ENCODE data around the gene RAB40B.

Gene RAB40B

DNA sequence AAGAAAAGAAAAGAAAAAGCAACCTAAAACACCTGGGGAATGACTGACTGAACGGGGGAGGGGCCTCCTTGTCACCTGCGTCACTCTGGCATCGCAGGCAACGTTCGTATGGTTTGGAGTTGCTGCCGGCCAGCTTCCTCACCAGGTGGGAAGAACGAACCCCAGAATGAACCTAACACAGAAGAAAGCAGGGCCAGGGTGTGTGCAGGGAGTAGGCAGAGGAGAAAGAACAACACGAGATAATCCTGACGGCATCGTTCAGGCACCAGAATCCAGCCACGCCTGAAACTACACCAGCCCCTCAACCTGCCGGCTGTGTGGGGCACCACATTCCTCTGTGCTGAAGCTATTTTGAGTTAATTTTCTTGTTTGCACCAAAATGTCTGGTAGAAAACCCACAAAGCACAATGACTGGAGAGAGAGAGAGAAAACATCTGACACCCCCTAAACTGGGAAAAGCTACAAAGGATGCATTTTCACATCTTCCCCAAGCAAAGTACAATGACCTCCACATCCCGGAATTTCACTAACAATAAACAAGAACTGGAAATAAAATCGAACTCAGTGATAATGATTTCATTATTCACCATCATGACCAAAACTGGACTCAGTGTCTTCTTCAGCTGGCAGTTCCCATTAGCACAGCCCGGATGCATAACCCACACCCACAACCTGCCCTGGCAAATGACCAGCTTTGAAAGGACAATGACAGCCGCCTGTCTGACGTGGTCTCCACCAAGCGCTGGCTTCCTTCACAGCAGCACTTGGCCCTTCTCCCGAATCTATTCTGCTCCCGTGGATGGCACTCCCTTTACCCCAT lies 23.6 kb downstream of the RAB40B start:
- no peak for TF ChIP-seq FOXP2 (optimal IDR thresholded peaks at IDR 0.05; ENCODE audit: borderline replicate concordance, extremely low read depth, extremely low read length, insufficient read depth)

DNA sequence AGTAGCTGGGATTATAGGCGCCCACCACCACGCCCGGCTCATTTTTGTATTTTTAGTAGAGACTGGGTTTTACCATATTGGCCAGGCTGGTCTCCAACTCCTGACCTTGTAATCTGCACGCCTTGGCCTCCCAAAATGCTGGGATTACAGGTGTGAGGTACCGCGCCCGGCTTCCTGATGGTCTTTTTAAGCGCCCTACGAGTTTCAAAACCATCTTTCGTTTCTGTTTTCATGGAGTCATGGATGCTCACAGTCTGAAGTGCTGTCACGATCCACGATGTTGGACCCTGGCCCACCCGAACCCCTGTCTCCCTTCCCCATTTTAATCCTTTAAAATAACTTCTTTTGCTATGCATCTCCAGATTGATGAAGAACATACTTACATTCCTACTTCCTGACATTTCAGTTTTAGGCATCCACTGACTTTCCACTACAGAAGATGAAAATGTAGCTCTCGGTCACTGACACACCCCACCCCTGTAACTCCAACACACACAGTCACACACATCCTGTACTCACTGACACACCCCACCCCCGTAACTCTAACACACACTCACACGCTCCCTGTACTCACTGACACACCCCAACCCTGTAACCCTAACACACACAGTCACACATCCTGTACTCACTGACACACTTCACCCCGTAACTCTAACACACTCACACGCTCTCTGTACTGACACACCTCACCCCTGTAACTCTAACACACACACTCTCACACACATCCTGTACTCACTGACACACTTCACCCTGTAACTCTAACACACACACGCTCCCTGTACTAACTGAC lies 27.6 kb downstream of the RAB40B start:
- no peak for TF ChIP-seq POLR2AphosphoS5 (IDR thresholded peaks at IDR 0.05; ENCODE audit: low read depth, low read length)
- TF ChIP-seq, protein P1, sequence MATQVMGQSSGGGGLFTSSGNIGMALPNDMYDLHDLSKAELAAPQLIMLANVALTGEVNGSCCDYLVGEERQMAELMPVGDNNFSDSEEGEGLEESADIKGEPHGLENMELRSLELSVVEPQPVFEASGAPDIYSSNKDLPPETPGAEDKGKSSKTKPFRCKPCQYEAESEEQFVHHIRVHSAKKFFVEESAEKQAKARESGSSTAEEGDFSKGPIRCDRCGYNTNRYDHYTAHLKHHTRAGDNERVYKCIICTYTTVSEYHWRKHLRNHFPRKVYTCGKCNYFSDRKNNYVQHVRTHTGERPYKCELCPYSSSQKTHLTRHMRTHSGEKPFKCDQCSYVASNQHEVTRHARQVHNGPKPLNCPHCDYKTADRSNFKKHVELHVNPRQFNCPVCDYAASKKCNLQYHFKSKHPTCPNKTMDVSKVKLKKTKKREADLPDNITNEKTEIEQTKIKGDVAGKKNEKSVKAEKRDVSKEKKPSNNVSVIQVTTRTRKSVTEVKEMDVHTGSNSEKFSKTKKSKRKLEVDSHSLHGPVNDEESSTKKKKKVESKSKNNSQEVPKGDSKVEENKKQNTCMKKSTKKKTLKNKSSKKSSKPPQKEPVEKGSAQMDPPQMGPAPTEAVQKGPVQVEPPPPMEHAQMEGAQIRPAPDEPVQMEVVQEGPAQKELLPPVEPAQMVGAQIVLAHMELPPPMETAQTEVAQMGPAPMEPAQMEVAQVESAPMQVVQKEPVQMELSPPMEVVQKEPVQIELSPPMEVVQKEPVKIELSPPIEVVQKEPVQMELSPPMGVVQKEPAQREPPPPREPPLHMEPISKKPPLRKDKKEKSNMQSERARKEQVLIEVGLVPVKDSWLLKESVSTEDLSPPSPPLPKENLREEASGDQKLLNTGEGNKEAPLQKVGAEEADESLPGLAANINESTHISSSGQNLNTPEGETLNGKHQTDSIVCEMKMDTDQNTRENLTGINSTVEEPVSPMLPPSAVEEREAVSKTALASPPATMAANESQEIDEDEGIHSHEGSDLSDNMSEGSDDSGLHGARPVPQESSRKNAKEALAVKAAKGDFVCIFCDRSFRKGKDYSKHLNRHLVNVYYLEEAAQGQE (IDR thresholded peaks at IDR 0.05; ENCODE audit: insufficient read depth in 1 of 2, low read depth in 2 of 2, low read length in 2 of 2), result no peak
- no peak for TF ChIP-seq FOXP2 (optimal IDR thresholded peaks at IDR 0.05; ENCODE audit: borderline replicate concordance, extremely low read depth, extremely low read length, insufficient read depth)
- no peak for TF ChIP-seq TAF1 (IDR thresholded peaks at IDR 0.05; ENCODE audit: borderline replicate concordance, insufficient read depth, low read length)
- no peak for TF ChIP-seq SIN3A (IDR thresholded peaks at IDR 0.05; ENCODE audit: borderline replicate concordance, insufficient read depth, low read length)

DNA sequence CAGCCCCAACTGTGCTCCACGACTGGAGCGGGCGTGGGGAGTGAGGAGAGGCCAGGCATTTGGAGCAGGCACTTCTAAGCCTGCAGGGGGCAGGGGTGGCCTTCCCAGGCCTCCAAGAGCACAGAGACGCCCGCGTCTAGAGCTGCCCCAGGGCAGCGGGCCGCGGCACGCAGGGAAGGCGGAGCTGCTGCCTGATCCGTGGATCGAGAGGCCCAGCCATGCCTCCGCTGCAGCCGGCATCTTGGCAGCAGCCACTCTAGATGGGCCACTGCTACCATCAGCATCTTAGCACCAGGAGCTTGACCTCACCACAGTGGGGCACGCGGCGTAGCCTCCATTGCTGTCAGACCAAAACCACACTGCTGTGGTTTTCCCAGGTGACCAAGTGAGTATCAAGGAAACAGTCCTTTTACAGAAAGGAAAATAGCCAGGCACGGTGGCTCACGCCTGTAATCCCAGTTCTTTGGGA lies 29.8 kb downstream of the RAB40B start:
- TF ChIP-seq FOXP2 (optimal IDR thresholded peaks at IDR 0.05; ENCODE audit: borderline replicate concordance, extremely low read depth, extremely low read length, insufficient read depth) (no peak), POLR2AphosphoS5 (IDR thresholded peaks at IDR 0.05; ENCODE audit: low read depth, low read length) (no peak), SIN3A (IDR thresholded peaks at IDR 0.05; ENCODE audit: borderline replicate concordance, insufficient read depth, low read length) (no peak), TAF1 (IDR thresholded peaks at IDR 0.05; ENCODE audit: borderline replicate concordance, insufficient read depth, low read length) (no peak)
- TF ChIP-seq, protein P1 (IDR thresholded peaks at IDR 0.05; ENCODE audit: insufficient read depth in 1 of 2, low read depth in 2 of 2, low read length in 2 of 2), result no peak

DNA sequence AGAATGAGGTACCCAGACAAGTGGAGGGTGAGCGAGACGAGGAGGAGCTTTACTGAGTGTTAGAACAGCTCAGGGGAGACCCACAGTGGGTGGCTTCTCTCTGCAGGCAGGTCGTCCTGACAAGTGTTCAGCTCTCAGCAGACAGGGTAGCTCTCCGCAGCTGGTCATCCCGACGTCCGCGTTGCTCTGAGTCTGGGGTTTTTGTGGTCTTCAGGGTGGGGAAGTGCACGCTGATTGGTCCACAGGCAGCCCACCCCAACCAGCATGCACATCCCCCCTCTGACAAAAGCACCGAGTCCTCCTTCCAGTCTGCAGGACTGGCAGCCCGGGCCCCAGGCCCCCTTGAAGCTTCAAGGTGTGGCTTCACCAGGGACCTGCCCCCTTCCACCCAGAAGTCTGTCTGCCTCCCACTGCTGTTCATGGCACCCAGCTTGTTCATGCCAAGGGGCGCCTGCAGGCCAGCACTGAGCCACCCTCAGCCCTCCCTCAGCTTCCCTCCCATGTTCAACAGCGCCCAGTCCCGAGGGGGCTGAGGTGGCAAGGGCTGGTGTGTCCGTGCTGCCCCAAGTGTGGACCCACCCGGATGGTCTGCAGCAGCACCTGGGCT lies 30.4 kb downstream of the RAB40B start:
- no peak for TF ChIP-seq POLR2AphosphoS5 (IDR thresholded peaks at IDR 0.05; ENCODE audit: low read depth, low read length)

DNA sequence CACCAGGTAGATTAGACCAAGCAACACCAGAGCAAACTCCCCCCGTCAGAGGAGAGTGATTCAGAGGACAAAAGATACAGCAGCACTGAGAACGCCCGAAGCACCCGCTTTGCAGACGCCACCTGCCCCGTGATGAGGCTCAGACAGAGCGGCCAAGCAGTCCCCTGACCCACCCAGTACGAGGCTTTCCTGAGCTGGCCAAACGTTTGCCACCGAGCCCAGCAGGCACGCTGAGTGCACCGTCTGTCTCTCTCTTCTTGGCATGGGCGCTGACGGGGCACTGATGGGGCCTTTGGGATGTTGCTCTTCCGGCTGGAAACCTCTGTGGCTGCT lies 30.9 kb downstream of the RAB40B start:
- TF ChIP-seq FOXP2 (optimal IDR thresholded peaks at IDR 0.05; ENCODE audit: borderline replicate concordance, extremely low read depth, extremely low read length, insufficient read depth), result no peak
- TF ChIP-seq, protein P1 (IDR thresholded peaks at IDR 0.05; ENCODE audit: insufficient read depth in 1 of 2, low read depth in 2 of 2, low read length in 2 of 2), result no peak
- TF ChIP-seq TAF1 (IDR thresholded peaks at IDR 0.05; ENCODE audit: borderline replicate concordance, insufficient read depth, low read length), result no peak
- TF ChIP-seq POLR2AphosphoS5 (IDR thresholded peaks at IDR 0.05; ENCODE audit: low read depth, low read length), result no peak
- TF ChIP-seq SIN3A (IDR thresholded peaks at IDR 0.05; ENCODE audit: borderline replicate concordance, insufficient read depth, low read length), result no peak
